ENCODE results near the gene CLN5.
"Not testable (repeated sequence)": the region's sequence is repeated elsewhere in the genome, so short reads cannot be mapped to it uniquely, and the experiment has no call there.

Gene CLN5

DNA sequence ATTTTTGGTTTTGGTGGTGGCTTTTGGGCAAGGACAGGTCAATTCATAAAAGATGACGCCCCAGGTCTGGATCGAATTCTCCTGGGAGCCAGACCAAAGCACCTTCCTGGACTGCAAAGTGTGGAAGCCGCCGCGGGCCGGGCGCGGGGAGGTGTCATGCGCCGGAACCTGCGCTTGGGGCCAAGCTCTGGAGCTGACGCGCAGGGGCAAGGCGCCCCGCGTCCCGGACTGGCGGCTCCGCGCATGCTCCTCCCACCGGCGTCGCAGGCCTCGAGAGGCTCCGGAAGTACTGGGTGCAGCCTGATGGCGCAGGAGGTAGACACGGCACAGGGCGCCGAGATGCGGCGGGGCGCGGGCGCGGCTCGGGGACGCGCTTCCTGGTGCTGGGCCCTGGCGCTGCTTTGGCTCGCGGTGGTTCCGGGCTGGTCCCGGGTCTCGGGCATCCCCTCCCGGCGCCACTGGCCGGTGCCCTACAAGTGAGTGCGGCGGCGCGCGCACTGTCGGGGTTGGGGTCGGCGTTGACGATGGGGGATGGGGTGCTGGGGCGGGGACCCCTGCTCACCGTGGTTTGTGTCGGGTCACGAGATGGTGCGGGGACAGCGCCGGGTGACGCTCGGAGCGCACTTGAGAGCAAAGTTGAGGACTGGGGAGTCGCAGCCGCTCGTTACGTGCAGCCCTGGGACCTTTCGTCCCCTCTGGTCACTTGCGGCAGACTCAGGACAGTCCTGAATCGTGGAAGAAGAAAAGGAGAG, at the start of gene CLN5:
Gene CLN5 (plus strand): TSS at position 286 of the 752 bp plus-strand sequence. CDS start 18 bp downstream, at position 304.
- peak; percentile 95 for DNase-seq

DNA sequence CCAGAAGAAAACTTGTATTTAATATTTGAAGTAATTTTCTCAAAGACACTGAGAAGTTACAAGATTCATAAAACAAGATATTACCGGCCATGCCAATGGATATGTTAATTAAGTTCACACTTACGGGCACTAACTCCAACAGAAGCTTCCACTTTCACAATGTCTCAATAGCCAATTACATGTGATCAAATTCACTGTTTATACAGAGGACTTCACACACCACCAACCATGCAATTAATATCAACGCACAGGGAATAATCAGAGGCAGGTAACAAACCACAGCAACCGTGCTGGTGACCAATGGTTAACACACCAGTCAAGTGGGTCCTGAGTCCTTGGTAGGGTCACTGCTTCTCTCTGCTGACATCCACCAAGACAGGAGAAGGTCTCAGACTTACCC, 49.5 kb upstream of the CLN5 start:
- no peak for DNase-seq

DNA sequence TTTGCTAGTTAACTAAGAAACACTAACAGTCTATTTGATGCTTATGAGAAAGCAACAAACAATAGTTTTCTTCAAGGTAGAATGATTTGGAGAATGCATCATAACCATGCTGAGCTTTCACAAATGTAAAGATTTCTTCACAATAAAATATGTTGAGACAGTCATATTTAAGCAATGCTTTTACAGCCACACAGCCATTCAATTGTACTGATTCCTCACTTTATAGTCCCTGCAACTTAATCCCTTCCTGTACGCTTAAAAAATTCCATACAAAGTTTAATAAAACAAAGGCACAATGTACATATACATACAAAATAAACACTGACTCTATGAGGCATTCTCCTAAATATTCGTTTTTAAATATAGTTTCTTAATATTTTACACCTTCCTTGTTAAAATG, 48.2 kb upstream of the CLN5 start:
- no peak for DNase-seq

DNA sequence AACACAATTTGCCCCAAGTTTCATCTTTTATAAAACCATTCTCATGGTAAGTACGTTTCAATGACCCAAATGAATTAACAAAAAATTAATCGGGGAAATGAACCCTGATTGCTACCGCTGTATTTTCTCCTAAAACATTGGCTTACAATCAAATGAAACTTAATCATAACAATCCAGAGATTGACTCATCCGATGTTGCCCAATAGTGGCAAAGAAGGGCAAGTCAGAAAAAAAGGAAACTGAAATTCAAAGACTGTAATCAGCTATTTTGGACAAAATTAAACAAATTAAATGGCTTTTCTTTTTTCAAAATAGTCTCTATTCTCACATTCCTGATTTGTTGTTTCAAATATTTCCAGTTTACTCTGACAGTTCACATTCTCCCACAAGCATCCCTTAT, 47.4 kb upstream of the CLN5 start:
- no peak for DNase-seq

DNA sequence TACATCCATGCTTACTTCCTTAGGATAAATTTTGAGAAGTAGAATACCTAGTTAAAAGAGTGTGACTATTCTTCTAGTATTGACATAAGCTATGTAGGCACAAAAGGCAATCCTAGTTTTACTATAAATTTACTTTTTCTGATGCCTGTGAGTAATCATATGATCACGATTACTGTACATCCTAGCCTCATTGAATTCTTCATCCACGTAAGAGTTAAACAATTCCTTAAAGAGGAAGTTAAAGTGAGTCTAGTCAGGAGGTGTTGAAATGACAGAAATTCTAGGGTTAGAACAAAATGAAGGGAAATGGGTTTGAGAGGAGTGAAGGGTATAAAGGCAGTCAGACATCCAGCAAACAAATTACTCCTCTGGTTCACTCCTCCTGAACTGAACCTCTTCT, 43.7 kb upstream of the CLN5 start, which contains the start of gene ACOD1:
Gene ACOD1 (plus strand): TSS at position 363 of the 400 bp plus-strand sequence. CDS start 48 bp downstream, outside the sequence.
- no peak for DNase-seq

DNA sequence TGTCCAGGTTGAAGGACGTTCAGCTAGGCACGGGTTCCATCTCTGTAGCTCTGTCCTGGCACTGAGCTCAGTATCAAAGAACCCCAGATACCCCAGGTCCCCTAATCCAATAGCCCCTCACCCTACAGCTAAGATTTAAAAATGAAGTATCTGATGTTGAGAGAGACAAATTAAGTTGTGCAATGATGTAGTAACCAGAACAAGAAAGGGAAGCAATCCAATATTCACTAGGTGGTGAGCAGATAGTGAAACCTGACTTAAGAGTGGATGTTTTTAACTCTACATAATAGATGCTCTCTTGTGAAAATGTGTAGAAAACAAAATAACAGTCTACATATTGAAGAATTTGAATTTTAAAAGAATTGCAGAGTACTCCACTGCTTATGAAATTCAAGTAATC, 41.8 kb upstream of the CLN5 start:
- DNase-seq: no peak

DNA sequence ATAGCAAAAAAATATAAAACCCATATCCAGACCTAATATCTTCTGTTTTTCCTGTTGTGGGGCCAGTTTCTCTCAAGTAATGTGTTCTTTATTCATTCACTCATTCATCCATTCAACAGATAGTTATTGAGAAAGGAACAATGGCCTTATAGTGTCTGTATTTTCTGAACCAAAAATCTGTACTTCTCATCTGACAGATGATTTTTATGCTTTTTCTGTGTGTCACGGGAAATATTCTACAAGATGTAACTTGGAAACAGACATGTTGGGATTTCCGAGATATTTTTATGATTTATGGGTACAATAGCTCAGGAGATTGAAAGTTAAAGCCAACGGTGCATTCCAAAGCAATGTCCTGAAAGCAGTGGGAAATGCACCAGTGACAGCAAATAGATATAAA, 37.9 kb upstream of the CLN5 start:
- no peak for DNase-seq

DNA sequence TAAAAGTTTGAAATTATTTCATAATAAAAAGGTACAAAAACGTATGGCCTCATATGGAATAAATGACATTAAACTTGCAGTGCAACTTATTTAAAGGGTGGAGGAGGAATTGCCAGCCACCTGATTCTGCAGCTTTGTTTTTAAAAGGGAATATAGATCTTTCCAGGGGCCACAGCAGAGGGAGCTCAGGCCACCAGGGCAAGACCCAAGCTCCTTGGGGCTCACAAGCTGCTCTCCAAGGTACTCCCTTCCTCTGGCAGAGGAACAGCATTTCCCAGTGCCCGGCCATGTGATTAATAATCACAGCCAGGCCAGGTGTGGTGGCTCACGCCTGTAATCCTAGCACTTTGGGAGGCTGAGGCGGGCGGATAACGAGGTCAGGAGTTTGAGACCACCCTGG, 37.3 kb upstream of the CLN5 start:
- no peak for DNase-seq

DNA sequence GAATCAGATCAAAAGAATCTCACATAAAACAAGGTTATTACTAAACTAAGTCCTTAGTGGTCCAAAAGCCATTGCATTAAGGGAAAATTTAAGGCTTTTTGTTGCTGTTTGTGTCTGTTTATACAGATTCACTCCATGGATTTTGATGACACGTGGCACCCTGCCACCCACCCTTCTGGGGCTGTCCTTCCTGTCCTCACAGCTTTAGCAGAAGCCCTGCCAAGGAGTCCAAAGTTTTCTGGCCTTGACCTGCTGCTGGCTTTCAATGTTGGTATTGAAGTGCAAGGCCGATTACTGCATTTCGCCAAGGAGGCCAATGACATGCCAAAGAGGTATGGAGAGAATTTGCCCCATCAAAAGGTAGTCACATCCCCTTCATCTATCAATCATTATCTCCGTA, 36.7 kb upstream of the CLN5 start:
- DNase-seq: no peak

DNA sequence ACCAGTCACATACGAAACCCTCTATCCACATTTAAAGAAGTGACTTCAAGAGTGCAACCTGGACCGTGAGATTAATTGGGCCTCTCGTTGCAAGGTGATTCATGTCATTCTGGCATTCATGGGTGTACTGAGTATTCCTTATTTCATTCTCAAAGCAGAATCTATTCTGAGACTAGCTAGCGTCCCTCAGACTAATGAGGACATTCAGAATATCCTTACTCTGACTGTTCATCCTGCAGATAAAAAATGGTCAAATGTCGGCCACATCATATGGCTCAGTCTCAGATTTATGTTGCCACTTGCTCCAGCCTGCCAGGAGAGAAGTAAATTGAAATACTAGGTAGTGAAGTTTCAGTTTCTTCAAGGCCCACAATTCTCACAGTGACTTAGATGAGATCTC, 36.2 kb upstream of the CLN5 start:
- no peak for DNase-seq

DNA sequence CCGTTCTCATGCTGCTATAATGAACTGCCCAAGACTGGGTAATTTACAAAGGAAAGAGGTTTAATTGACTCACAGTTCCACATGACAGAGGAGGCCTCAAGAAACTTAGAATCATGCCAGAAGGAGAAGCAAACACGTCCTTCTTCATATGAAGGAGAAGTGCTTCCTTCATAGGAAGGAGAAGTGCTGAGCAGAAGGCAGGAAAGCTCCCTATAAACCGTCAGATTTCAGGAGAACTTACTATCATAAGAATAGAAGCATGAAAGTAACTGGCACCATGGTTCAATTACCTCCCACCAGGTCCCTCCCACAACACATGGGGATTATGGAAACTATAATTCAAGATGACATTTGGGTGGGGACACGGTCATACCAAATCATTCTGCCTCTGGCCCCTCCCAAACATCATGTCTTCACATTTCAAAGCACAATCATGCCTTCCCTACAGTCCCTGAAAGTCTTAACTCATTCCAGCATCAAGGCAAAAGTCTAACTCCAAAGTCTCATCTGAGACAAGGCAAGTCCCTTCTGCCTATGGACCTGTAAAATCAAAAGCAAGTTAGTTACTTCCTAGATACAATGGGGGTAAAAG, 32.9 kb upstream of the CLN5 start:
- DNase-seq: no peak

DNA sequence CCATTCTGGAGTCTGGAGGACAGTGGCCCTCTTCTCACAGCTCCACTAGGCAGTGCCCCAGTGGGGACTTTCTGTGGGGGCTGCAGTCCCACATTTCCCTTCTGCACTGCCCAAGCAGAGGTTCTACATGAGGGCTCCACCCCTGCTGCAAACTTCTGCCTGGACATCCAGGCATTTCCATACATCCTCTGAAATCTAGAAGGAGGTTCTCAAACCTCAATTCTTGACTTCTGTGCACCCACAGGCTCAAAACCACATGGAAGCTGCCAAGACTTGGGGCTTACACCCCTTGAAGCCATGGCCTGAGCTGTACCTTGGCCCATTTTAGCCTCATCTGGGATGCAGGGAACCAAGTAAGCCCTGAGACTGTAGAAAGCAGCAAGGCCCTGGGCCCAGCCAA, 32.1 kb upstream of the CLN5 start:
- not testable (repeated sequence) for DNase-seq

DNA sequence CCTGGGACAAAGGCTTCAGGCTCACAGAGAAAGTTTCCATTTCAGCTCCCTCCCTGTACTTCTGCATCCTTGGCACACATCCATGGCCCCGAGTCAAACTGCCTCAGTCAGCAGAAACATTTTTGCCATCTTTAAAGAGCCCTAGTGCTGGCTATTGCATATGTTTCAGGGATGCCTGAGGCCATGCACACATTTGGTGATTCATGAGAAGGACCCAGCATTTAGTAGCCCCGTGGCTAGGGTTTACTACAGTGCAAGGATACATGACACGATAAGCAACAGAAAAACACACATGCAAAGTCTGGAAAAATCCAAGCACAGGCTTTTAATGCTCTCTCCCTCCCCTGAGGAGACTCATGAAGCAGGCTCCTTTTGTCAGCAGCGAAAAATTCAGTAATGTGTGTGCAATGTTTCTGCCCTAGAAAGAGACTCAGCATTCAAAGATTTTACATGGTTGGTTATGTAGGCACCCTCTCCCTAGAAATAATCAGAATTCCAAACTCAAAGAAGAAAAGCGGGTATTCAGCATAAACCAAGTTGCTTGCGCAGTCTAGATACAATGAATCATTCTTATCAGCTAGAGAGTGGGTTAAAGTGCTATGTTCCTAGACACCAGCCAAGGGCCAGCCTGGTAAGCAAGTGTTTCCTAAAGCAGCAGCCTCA, 26.0 kb upstream of the CLN5 start:
- DNase-seq: peak; percentile 87

DNA sequence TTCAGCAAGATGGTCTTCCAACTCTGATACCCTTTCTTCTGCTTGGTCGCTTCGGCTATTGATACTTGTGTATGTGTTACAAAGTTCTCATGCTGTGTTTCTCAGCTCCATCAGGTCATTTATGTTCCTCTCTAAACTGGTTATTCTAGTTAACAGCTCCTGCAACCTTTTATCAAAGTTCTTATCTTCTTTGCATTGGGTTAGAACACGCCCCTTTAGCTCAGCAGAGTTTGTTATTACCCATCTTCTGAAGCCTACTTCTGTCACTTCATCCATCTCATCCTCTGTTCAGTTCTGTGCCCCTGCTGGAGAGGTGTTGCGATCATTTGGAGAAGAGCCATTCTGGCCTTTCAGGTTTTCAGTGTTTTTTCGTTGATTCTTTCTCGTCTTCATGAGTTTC, 24.9 kb upstream of the CLN5 start:
- no peak for DNase-seq

DNA sequence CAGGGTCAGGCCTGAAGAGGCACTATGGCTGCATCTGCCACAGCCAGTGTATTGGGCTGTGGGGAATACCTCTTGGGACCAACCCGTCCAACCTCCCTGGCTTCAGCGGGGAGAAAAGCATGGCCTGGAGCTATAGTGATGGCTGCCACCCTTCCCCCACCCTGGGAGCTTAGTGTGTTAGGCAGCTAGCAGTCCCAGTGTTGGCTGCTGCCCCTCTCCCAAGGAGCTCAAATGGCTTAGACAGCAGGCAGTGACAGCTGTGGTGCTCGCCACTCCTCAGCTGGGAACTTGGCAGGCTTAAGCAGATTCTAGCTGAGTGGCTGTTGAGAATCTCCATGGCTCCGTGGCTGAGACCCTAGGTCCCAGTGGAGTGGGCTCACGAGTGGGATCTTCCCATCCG, 23.8 kb upstream of the CLN5 start:
- peak; percentile 59 for DNase-seq

DNA sequence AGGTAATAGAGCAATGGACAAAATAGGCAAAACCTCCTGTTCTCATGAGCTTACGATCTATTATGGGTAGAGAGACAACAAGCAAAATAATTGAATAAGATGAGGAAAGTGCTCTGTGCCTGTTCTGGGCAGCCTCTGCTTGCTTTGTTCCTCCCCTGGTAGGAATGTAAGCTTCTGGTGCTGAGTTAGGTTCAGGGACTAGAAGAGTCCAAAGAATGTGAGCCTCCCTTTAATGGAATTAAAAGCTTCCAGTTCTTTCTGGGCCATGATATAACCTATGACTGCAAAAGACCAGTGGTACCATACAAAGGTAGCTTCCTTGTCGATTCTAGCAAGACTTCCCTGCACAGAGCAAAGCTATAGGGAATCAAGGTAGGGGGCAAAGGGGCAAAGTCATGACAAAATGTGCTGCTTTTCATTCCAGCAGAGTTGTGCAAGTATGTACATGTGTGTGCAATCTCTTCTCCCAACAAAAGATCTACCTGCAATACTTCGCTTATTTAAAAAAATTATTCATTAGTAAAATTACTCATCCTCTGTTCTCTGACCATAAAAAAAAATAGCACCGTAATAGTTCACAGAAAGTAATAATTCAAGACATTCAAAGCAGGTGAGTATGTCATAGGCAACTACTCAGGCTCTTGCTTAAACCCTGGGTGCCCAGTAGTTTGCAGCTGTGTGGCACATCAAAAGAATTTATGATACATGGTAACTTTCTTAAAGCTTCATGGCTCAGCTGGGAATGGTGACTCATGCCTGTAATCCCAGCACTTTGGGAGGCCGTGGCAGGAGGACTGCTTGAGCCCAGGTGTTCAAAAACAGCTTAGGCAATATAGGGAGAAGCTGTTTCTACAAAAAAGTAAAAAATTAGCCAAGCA, 22.2 kb upstream of the CLN5 start:
- no peak for DNase-seq

DNA sequence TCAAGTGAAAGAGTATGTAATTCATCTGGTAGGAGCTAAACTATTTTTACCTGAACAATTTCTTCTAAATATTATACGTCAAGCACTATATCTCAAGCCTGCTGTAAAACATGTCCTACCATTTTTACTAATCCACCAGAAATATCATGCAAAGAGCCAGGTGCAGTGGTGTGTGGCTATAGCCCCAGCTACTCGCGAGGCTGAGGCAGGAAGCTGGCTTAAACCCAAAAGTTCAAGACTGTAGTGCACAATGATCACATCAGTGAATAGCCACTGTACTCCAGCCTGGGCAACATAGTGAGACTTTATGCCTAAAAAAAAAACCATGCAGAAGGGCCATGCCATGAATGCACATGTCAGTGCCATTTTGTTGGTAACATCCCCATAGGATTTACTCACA, 20.7 kb upstream of the CLN5 start:
- no peak for DNase-seq

DNA sequence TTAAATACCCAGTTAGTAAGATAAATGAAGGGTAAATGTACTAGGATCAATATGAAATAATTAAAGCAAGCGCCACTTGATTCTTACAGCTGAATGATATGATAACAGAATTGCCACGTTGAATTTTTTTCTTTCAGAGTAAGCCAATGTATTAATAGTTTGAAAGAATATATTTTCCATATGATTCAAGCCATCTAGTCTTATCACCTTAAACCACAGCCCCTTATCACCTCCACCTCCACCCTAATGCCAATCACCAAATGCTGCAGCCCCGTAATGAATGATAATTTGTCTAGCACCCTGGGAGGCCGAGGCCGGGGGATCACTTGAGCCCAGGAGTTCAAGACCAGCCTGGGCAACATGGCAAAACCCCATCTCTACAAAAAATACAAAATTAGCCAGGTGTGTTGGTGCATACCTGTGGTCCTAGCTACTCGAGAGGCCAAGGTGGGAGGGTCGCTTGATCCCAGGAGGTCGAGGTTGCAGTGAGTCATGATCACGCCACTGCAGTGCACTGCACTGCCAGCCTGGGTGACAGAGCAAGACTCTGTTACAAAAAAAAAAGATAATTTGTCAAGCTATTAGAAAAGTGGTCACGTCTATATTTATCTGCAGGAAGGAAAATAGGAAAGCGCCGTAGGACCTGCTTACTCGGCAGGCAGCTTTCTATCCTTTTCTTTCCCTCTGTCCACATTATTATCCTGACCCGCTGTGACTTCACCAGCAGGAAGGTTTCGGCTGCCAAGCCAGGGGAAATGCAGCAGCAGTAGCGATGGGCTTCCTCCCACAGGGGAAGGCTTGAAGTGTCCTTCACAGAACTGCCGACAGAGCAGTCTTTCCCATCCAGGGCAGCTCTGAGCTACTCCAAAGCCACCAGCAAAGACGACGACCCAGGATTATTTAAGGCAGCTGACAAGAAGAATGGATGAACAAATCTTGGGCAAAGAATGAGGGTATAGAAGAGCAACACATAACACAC, 19.7 kb upstream of the CLN5 start:
- DNase-seq: no peak

DNA sequence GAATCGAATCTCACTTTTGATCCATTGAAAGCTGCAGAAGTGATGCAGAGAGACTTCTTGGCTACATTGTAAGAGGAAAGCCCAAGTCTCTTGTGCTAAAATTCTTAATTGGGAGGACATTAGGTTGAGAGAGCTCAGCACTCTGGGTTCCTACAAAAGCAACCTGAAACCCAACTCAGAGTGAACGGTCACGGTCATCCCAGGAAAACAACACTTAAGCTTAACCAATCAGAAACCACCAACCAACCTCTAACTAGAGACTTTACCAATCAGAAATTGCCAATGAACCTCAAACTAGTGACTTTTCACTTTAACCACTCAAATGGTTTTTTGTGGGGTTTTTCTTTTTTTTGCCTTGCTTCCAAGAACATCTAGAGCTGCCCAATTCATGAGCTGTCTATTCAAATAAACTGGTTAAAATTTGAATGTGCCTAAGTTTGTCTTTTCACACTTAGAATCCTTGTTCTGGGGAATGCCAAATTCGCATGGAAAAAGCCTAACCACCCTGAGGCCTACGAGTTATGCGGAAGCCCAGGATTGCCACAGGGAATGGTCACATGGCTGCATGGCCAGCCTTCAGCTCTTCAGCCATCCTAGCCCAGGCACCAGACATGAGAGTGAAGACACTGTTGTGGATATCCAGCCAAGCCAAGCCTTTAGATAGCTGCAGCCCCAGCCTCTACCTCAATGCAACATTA, 17.8 kb upstream of the CLN5 start:
- no peak for DNase-seq

DNA sequence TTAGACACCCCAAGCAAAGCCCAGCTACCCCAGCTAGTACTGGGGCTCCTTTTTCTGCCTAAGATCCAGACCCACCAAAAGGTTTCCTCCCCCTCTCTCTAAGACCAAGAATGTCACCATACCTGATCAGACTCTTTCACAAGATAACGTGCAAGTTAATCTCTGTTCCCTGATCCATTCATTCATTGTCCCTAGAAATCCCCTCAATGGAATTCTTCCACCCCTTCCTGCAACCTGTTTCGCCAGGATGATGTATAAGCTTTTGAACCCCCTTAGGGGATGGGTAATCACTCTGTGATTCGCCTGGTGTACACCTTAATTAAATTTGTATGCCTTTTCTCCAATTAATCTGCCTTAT, 17.3 kb upstream of the CLN5 start:
- DNase-seq: no peak

DNA sequence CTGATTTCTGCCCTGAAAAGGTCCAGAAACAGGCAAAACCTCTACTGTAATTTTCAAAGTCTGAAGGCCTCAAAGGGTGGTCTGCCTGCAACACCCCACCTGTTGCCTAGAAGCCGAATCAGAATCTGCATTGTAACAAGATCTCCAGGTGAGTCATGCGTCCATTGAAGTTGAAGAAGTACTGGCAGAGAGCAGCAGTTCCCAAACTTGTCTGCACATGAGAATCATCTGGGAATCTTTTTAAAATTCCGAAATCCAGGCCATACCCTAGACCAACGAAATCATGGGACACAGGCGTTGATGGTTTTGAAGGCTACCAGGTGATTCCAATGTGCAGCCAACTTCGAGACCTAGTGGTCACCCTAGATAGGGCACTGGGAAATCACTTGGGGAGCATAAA, 16.0 kb upstream of the CLN5 start:
- DNase-seq: no peak

Data from femur (tissue), 1 donor.